ENCODE results near the gene PPIB.
A peak's percentile ranks its signal among the peaks of the same experiment; 100 is the strongest.

DNA sequence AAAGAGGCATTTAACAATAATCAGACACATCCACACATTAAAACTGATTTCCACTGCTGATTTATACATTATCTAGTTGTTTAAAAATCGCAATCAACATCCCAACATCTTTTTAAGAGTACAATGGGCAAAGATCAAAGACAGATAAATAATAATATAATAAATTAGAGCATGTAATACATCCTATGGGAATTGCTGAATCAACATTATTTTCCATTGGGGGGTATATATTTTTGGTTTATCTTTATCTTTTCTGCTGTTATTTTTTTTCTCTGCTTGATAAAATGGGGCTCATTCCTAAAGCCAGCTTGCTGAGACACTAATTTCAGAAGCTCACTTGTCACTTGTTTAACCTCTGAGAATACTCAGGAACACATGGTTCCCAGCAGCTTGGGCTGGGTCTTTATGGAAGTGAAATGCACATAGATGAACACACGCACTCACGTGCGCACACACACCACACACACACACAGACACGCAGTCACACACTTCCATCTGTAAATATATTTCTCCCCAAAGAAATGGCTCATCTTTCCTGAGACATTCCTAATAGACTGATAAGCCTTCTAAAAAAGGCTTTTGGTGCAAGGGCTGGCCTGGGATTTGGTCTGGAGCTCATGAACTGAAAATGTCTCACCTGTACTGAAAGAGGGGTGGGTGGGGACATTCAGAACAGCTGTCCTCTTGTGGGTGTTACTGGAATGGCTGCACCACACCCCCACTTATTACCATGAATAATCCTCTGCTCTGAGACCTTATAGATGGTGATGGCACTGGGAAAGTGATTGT, 3.5 kb upstream of the PPIB start:
- TF ChIP-seq MYNN (IDR thresholded peaks at IDR 0.05) (no peak), MYNN (CRISPR knock-in tag; IDR thresholded peaks at IDR 0.05) (no peak), MLX (CRISPR knock-in tag; conservative IDR thresholded peaks at IDR 0.05) (no peak), EZH2 (IDR thresholded peaks at IDR 0.05; ENCODE audit: borderline replicate concordance, low read depth, low read length) (no peak), KLF13 (tag; IDR thresholded peaks at IDR 0.05; ENCODE audit: borderline replicate concordance, low read depth) (no peak), SP1 (CRISPR knock-in tag; IDR thresholded peaks at IDR 0.05) (no peak), CEBPB (tag; IDR thresholded peaks at IDR 0.05) (no peak), ZNF121 (CRISPR knock-in tag; conservative IDR thresholded peaks at IDR 0.05) (no peak), JUND (IDR thresholded peaks at IDR 0.05; ENCODE audit: borderline replicate concordance, low read depth, low read length) (no peak), JUND (tag; IDR thresholded peaks at IDR 0.05; ENCODE audit: borderline replicate concordance, low read depth, low read length) (no peak), MAX (CRISPR knock-in tag; IDR thresholded peaks at IDR 0.05) (no peak), POLR2A (conservative IDR thresholded peaks at IDR 0.05) (0 out of 2 replicates have a peak, but pooled peaks have one; percentile 29), ZNF280B (CRISPR knock-in tag; IDR thresholded peaks at IDR 0.05) (no peak)
- TF ChIP-seq, protein P1, sequence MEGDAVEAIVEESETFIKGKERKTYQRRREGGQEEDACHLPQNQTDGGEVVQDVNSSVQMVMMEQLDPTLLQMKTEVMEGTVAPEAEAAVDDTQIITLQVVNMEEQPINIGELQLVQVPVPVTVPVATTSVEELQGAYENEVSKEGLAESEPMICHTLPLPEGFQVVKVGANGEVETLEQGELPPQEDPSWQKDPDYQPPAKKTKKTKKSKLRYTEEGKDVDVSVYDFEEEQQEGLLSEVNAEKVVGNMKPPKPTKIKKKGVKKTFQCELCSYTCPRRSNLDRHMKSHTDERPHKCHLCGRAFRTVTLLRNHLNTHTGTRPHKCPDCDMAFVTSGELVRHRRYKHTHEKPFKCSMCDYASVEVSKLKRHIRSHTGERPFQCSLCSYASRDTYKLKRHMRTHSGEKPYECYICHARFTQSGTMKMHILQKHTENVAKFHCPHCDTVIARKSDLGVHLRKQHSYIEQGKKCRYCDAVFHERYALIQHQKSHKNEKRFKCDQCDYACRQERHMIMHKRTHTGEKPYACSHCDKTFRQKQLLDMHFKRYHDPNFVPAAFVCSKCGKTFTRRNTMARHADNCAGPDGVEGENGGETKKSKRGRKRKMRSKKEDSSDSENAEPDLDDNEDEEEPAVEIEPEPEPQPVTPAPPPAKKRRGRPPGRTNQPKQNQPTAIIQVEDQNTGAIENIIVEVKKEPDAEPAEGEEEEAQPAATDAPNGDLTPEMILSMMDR (IDR thresholded peaks at IDR 0.05 in 2 of 3, conservative IDR thresholded peaks at IDR 0.05 in 1 of 3; ENCODE audit: insufficient read depth in 2 of 3, low read depth in 1 of 3, low read length in 3 of 3), result no peak

Measured in K562 (cell line).